Ishikawa (cell line): Measurements from ENCODE around the gene MCL1.

Experiments
- CEBPB ChIP-seq: IDR thresholded peaks from 2 replicates; pipeline ENCODE4 v1.6.1; 2012
- CREB1 ChIP-seq: IDR thresholded peaks from 2 replicates; pipeline ENCODE4 v1.6.1; 2012; ENCODE audit warnings: low read depth
- EGR1 ChIP-seq: IDR thresholded peaks from 2 replicates; pipeline ENCODE4 v1.6.1; 2012
- EP300 ChIP-seq: IDR thresholded peaks from 2 replicates; pipeline ENCODE4 v1.6.1; 2012; ENCODE audit warnings: borderline replicate concordance
- FOXM1 ChIP-seq: IDR thresholded peaks from 2 replicates; pipeline ENCODE4 v1.6.1; 2012; ENCODE audit warnings: low read depth, borderline replicate concordance
- NFIC ChIP-seq: IDR thresholded peaks from 2 replicates; pipeline ENCODE4 v1.6.1; 2012
- RAD21 ChIP-seq: IDR thresholded peaks from 2 replicates; pipeline ENCODE4 v1.6.1; 2012; ENCODE audit warnings: low read depth
- TAF1 ChIP-seq: IDR thresholded peaks from 2 replicates; pipeline ENCODE4 v1.6.1; 2012; ENCODE audit warnings: low read depth, mild to moderate bottlenecking
- TCF12 ChIP-seq: IDR thresholded peaks from 2 replicates; pipeline ENCODE4 v1.6.1; 2012; ENCODE audit warnings: low read depth
- TEAD4 ChIP-seq: IDR thresholded peaks from 2 replicates; pipeline ENCODE4 v1.6.1; 2012
- YY1 ChIP-seq: IDR thresholded peaks from 2 replicates; pipeline ENCODE4 v1.6.1; 2012; ENCODE audit warnings: low read depth
- ZBTB7A ChIP-seq: IDR thresholded peaks from 2 replicates; pipeline ENCODE4 v1.6.1; 2012; ENCODE audit warnings: low read depth
- TF ChIP-seq, protein P1 (sequence below): IDR thresholded peaks from 2 replicates; pipeline ENCODE4 v1.6.1; 2012; ENCODE audit warnings: low read depth, mild to moderate bottlenecking
- TF ChIP-seq, protein P2 (sequence below): IDR thresholded peaks from 2 replicates; pipeline ENCODE4 v1.6.1; 2012
- TF ChIP-seq, protein P3 (sequence below): IDR thresholded peaks from 2 replicates; pipeline ENCODE4 v1.6.1; 2012

MCL1 gene

DNA sequence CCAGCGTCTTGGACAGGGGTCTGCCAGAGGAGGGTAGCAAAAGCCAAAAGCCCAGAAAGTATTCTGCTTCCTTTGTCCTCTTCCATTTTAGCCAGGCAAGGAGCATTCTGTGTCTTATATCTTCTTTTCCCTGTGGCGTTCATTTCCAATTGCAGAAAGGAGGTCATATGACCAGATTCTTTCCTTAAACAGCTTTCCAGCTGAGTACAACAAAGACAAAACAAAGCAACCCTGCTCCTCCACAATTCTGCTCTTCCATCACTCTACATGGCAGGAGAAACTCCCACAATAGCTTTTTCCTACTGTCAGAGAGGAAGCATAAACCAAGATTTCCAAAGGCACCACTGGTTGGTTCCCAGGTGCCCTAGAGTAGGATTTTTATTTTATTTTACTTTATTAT, 30.3 kb upstream of the MCL1 start:
- TF ChIP-seq, protein P1, sequence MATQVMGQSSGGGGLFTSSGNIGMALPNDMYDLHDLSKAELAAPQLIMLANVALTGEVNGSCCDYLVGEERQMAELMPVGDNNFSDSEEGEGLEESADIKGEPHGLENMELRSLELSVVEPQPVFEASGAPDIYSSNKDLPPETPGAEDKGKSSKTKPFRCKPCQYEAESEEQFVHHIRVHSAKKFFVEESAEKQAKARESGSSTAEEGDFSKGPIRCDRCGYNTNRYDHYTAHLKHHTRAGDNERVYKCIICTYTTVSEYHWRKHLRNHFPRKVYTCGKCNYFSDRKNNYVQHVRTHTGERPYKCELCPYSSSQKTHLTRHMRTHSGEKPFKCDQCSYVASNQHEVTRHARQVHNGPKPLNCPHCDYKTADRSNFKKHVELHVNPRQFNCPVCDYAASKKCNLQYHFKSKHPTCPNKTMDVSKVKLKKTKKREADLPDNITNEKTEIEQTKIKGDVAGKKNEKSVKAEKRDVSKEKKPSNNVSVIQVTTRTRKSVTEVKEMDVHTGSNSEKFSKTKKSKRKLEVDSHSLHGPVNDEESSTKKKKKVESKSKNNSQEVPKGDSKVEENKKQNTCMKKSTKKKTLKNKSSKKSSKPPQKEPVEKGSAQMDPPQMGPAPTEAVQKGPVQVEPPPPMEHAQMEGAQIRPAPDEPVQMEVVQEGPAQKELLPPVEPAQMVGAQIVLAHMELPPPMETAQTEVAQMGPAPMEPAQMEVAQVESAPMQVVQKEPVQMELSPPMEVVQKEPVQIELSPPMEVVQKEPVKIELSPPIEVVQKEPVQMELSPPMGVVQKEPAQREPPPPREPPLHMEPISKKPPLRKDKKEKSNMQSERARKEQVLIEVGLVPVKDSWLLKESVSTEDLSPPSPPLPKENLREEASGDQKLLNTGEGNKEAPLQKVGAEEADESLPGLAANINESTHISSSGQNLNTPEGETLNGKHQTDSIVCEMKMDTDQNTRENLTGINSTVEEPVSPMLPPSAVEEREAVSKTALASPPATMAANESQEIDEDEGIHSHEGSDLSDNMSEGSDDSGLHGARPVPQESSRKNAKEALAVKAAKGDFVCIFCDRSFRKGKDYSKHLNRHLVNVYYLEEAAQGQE, result no peak
- TF ChIP-seq NFIC, result no peak
- no peak for TF ChIP-seq EP300
- no peak for TF ChIP-seq ZBTB7A
- TF ChIP-seq TAF1, result no peak
- TF ChIP-seq, protein P2, sequence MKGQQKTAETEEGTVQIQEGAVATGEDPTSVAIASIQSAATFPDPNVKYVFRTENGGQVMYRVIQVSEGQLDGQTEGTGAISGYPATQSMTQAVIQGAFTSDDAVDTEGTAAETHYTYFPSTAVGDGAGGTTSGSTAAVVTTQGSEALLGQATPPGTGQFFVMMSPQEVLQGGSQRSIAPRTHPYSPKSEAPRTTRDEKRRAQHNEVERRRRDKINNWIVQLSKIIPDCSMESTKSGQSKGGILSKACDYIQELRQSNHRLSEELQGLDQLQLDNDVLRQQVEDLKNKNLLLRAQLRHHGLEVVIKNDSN, result no peak
- no peak for TF ChIP-seq TEAD4
- no peak for TF ChIP-seq CREB1
- no peak for TF ChIP-seq RAD21
- TF ChIP-seq CEBPB, result no peak

DNA sequence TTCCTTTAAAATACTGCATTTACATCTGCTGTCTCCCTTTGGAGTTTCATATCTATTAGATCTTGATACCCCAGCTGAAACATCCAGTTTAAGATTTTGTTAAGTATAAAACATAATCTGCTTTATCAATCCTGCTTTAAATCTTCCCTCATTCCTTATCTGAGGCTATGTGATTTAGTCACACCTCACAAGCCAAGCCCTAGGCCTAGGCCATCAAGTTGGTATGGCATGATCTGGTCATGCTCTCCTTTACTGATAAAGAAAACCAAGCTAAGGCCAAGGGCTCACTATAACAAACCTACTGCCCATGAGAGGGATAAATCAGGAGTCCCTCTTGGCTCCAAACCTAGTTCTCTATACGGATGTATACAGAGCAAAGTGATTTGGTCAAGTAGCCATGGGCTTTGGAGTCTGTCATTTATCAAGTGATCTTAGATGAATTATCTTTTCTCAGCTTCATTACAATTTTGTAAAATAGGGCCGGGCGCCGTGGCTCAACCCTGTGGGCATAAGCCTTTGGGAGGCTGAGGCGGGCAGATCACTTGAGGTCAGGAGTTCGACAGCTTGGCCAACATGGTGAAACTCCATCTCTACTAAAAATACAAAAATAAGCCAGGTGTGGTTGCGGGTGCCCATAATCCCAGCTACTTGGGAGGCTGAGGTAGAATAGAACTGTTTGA, 27.2 kb upstream of the MCL1 start:
- TF ChIP-seq TAF1 (no peak), TEAD4 (no peak), EGR1 (no peak), ZBTB7A (no peak), EP300 (no peak), TCF12 (no peak)
- TF ChIP-seq, protein P3, sequence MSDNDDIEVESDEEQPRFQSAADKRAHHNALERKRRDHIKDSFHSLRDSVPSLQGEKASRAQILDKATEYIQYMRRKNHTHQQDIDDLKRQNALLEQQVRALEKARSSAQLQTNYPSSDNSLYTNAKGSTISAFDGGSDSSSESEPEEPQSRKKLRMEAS, result no peak
- TF ChIP-seq, protein P2, result no peak

DNA sequence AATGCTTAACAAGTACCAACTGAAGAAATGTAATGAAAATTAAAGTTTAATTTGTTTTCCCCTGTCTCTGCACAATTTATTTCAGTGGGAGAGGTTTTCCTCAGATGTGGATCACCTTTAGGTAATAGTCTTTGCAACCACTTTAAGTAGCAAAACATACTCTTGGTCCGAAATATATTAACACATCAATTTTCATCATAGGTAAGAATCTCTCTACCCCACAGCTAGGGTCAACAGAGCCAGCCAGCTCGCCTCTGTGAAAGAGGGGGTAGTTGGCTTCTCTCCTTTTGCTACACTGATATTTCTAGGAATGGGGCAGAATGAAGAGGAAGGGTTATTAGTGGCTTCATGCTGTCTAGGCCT, 24.8 kb upstream of the MCL1 start:
- TF ChIP-seq ZBTB7A (no peak), TCF12 (no peak), YY1 (no peak), FOXM1 (no peak), TAF1 (no peak), CREB1 (no peak), NFIC (no peak), CEBPB (no peak)
- TF ChIP-seq, protein P2, result no peak

DNA sequence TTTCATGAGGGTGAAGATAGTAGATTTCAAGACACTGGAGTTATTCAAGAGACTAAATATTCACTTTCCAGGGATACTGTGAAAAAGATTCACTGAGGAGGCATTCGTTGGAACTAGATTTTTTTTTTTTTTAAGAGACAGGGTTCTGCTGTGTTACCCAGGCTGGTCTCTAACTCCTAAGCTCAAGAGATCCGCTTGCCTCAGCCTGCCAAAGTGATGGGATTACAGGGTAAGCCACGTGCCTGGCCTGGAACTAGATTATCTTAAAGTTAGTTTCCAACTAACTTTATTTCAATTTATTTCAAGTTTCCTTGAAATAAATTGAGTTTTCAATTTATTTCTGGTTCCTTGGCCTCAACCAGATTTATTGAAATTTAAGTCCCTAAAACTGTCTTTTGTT, 24.3 kb upstream of the MCL1 start:
- TF ChIP-seq YY1 (no peak), CREB1 (no peak), ZBTB7A (no peak), FOXM1 (no peak), EP300 (no peak), TAF1 (no peak), TCF12 (no peak), CEBPB (no peak), RAD21 (no peak)
- TF ChIP-seq, protein P2, result no peak
- TF ChIP-seq, protein P1, result no peak
- TF ChIP-seq, protein P3, result no peak

DNA sequence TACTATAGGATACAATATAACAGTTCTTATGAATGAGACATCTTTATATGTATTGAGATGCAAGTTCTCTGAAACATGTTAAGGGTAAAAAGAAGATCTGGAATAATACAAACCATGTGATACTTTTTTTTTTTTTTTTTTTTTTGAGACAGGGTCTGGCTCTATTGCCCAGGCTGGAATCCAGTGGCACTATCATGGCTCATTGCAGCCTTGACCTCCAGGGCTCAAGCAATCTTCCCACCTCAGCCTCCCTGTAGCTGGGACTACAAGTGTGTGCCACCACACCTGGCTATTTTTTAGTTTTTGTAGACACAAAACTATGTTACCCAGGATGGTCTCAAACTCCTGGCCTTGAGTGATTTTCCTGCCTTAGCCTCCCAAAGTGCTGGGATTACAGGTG, 22.1 kb upstream of the MCL1 start:
- TF ChIP-seq FOXM1 (no peak), NFIC (no peak), EP300 (no peak), TAF1 (no peak)
- TF ChIP-seq, protein P2, result no peak
